Endodermal cell (in vitro differentiated cells): ENCODE results near the gene PDE7B. TPM values are rescaled to one million over a fixed set of nuclear protein-coding genes. Genes with fewer than 3 reads are reported as not detected.

Experiments
- DNase-seq: peaks from one replicate; pipeline ENCODE4 v3.0.0-alpha.2; 2017
- H3K27ac ChIP-seq: 2 replicates; pipeline ENCODE4 v1.5.1; 2013; ENCODE audit warnings: mild to moderate bottlenecking, low read depth, low read length, moderate library complexity
- H3K27me3 ChIP-seq: 2 replicates; pipeline ENCODE4 v1.6.1; 2013; ENCODE audit warnings: mild to moderate bottlenecking, low read length, moderate library complexity; ENCODE audit not compliant: insufficient read depth, control insufficient read depth, poor library complexity, severe bottlenecking
- H3K36me3 ChIP-seq: 2 replicates; pipeline ENCODE4 v1.7.0; 2013; ENCODE audit warnings: mild to moderate bottlenecking, low read length, moderate library complexity; ENCODE audit not compliant: control insufficient read depth, insufficient read depth
- H3K4me1 ChIP-seq: one replicate; pipeline ENCODE4 v1.7.0; 2013; ENCODE audit warnings: low read length; ENCODE audit not compliant: control insufficient read depth, insufficient read depth
- H3K4me3 ChIP-seq: 2 replicates; pipeline ENCODE4 v1.5.1; 2013; ENCODE audit warnings: mild to moderate bottlenecking, low read length, moderate library complexity
- H3K9ac ChIP-seq: 2 replicates; pipeline ENCODE4 v1.6.1; 2013; ENCODE audit warnings: mild to moderate bottlenecking, low read length, moderate library complexity; ENCODE audit not compliant: poor library complexity, severe bottlenecking; ENCODE audit errors: extremely low read depth
- H3K9me3 ChIP-seq: 2 replicates; pipeline ENCODE4 v1.6.1; 2013; ENCODE audit warnings: mild to moderate bottlenecking, low read length, moderate library complexity; ENCODE audit not compliant: control insufficient read depth
- H3K27ac Mint-ChIP-seq: 2 replicates; pipeline ENCODE4 v1.8.0; 2020; ENCODE audit warnings: mixed read lengths
- H3K27me3 Mint-ChIP-seq: 2 replicates; pipeline ENCODE4 v1.8.0; 2021; ENCODE audit warnings: mild to moderate bottlenecking, mixed read lengths; ENCODE audit not compliant: insufficient read depth
- H3K36me3 Mint-ChIP-seq: 2 replicates; pipeline ENCODE4 v1.8.0; 2020; ENCODE audit warnings: low read depth, mixed read lengths
- H3K4me1 Mint-ChIP-seq: 2 replicates; pipeline ENCODE4 v1.8.0; 2020; ENCODE audit warnings: mixed read lengths
- H3K4me3 Mint-ChIP-seq: 2 replicates; pipeline ENCODE4 v1.8.0; 2020; ENCODE audit warnings: mild to moderate bottlenecking, moderate library complexity, mixed read lengths
- H3K9me3 Mint-ChIP-seq: 2 replicates; pipeline ENCODE4 v1.8.0; 2020; ENCODE audit warnings: mild to moderate bottlenecking, mixed read lengths
- CTCF ChIP-seq: fragments of 200-600 bp; sonication (generic); conservative IDR thresholded peaks from 2 replicates; pipeline ENCODE4 v1.5.0; 2021; ENCODE audit warnings: antibody characterized with exemption, mild to moderate bottlenecking
- WGBS, 2 experiments: methylation state at CpG; one replicate each; pipeline versions ENCODE4 v1.1.5 to v1.1.7; 2013; ENCODE audit warnings: missing lambda C conversion rate in 2 of 2, mixed read lengths in 1 of 2; ENCODE audit not compliant: insufficient coverage in 1 of 2, insufficient read length in 1 of 2; 5-methylcytosine and 5-hydroxymethylcytosine counted together
- total RNA-seq, 2 donors: library from RNA; stranded (reverse); fragmentation: NEBNext Ultra II Directional in 1 of 2; extraction: Animal tissue kit (Norgen Biotek cat#: 25700) in 1 of 2; gene quantifications; 2 replicates in 1 of 2; 3 replicates in 1 of 2; pipeline ENCODE4 v1.2.1, GENCODE V29; 2021

Gene PDE7B
- total RNA-seq, 2 donors from 2014 or later = 0.26 TPM; not detected in 1

DNA sequence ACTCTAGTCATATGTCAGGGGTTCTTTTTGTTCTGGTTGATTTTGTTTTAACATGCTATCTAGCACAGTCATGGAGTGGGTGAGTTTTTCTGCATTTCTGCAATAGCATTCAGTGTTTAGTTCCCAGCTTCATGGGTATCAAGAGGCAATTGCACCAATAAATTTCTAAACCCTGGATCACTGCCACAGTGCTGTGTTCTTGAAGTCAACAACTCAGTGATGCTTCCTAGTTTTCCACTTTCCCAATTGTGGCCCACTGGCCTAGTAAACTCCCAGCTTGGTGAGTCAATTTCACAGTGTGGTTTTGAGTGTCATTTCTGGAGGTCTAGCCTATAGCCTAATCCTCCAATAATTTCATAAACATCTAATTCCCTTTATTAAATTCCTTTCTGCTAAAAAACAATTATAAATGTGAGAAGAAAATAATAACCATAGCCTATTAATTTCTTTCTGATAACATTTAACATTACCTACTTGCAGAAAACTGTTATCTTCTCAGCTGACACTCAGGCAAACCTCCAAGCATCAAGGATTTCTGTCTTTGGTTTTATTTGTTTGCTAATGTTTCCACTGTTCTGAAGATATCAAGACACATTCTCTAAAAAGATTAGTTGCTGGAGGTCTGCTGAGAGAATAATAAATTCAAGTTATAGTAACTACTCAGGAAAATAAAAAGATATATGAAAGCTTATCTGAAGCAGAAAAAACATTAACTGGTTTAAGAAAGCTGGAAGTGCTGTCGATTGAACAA is 89.9 kb downstream of the PDE7B start:
- Mint-ChIP-seq H3K27ac (no peak overlapping the region), H3K36me3 (no peaks in the 10 kb centered on the region), H3K4me3 (no peak overlapping the region), H3K4me1 (no peaks in the 10 kb centered on the region), H3K27me3 (no peaks in the 10 kb centered on the region), H3K9me3 (no peaks in the 10 kb centered on the region)
- no peak overlapping the region for H3K27ac ChIP-seq
- no peaks in the 10 kb centered on the region for H3K9me3 ChIP-seq
- H3K9ac ChIP-seq = no peak overlapping the region
- H3K4me1 ChIP-seq = no peaks in the 10 kb centered on the region
- no peaks in the 10 kb centered on the region for H3K36me3 ChIP-seq
- 82 to 89% methylated on average over 1 of the region's 1 CpG for WGBS, 2 experiments
- H3K4me3 ChIP-seq = no peak overlapping the region
- no peaks in the 10 kb centered on the region for H3K27me3 ChIP-seq
- DNase-seq = no peak
- no peak for TF ChIP-seq CTCF

GRCh38 chr6:135944120-135944519 is 92.6 kb downstream of the PDE7B start:
- Mint-ChIP-seq H3K4me3 (no peak overlapping the region), H3K4me1 (no peaks in the 10 kb centered on the region), H3K36me3 (no peaks in the 10 kb centered on the region), H3K9me3 (no peaks in the 10 kb centered on the region), H3K27ac (no peak overlapping the region), H3K27me3 (no peaks in the 10 kb centered on the region)
- H3K4me3 ChIP-seq = no peak overlapping the region
- no peak for TF ChIP-seq CTCF
- WGBS, 2 experiments = 90 to 93% methylated on average over 6 of the region's 6 CpGs
- H3K36me3 ChIP-seq = no peaks in the 10 kb centered on the region
- no peak overlapping the region for H3K27ac ChIP-seq
- no peaks in the 10 kb centered on the region for H3K27me3 ChIP-seq
- H3K9me3 ChIP-seq = no peaks in the 10 kb centered on the region
- no peaks in the 10 kb centered on the region for H3K4me1 ChIP-seq
- no peak overlapping the region for H3K9ac ChIP-seq
- DNase-seq = no peak

DNA sequence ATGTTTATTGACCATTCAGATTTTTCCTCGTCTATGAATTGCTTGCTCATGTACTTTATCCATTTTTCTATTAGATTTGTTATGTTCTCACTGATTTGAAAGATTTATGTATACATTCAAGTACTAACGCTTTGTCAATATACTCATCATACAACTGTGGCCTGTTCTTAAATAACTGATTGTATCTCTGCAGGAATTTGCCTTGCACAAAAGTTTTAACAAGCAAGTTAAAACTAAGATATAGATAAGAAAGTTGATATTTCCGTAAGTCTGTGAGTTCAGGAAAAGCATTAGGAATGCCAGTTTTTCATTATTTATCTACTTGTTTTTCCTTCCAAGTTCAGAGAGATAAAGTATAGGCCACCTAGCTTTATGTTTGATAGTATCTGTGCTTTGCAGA is 95.2 kb downstream of the PDE7B start:
- Mint-ChIP-seq H3K4me1 (no peaks in the 10 kb centered on the region), H3K27me3 (no peaks in the 10 kb centered on the region), H3K36me3 (no peaks in the 10 kb centered on the region), H3K9me3 (no peaks in the 10 kb centered on the region), H3K4me3 (no peak overlapping the region), H3K27ac (no peak overlapping the region)
- Histone ChIP-seq H3K4me1 (no peaks in the 10 kb centered on the region), H3K9me3 (no peaks in the 10 kb centered on the region), H3K27me3 (no peaks in the 10 kb centered on the region), H3K27ac (no peak overlapping the region), H3K9ac (no peak overlapping the region), H3K36me3 (no peaks in the 10 kb centered on the region), H3K4me3 (no peak overlapping the region)
- DNase-seq = no peak
- TF ChIP-seq CTCF = no peak
- 78 to 100% methylated on average over 1 to 3 of the region's 3 CpGs for WGBS, 2 experiments
